K562 (cell line): Measurements from ENCODE around the gene HOXB8. TPM values are rescaled to one million over a fixed set of nuclear protein-coding genes. Genes with fewer than 3 reads are reported as not detected.

Experiments
- ATAC-seq: fragments of 200-7000 bp; cut with Tn5 transposase; 3 replicates; pipeline ENCODE4 v1.9.1; 2020; ENCODE audit warnings: moderate library complexity
- BruUV-seq: library from RNA; stranded (reverse); fragments of 400-500 nt; replicated peaks from 2 replicates; lab custom pipeline; 2021; lab: Mats Ljungman, UMichigan
- CTCF ChIA-PET: fragments of 300-600 bp; formaldehyde crosslinking; extraction: SDS; loops from one replicate; lab custom pipeline; 2021; ENCODE audit warnings: low intra/inter-chr PET ratio; lab: Yijun Ruan, JAX
- POLR2A ChIA-PET: fragments of 300-600, 350-650 bp; sonication (Branson Sonifier 250); formaldehyde crosslinking; extraction: SDS; loops from one replicate; lab custom pipeline; 2021; ENCODE audit warnings: antibody characterized with exemption, inconsistent platforms; lab: Yijun Ruan, JAX
- DNase-seq, 4 experiments: peaks; one replicate each; pipeline versions ENCODE4 v3.0.0 to v3.0.0-alpha.2; 2011 to 2018; ENCODE audit warnings: low spot score in 3 of 4, mixed read lengths in 3 of 4; ENCODE audit errors: extremely low read depth in 1 of 4
- FAIRE-seq: peaks from 2 replicates; lab custom pipeline; 2011; peaks lifted over from hg19 to GRCh38; lab: Jason Lieb, UNC
- H2AFZ ChIP-seq: 2 replicates; pipeline ENCODE4 v1.6.0; 2011; ENCODE audit warnings: low read depth, low read length, control low read depth, inconsistent platforms
- H3K27ac ChIP-seq: fragments of 200-600 bp; 3 replicates; pipeline ENCODE4 v1.8.0; 2011; ENCODE audit warnings: low read depth, mild to moderate bottlenecking, control low read depth, inconsistent platforms, low read length, moderate library complexity, mixed read lengths; ENCODE audit errors: extremely low read depth
- H3K27me3 ChIP-seq, 2 experiments: fragments of 300-600 bp in 1 of 2; 2 replicates in 1 of 2; 3 replicates in 1 of 2; pipeline versions ENCODE4 v1.6.0 to v1.8.0; 2011; ENCODE audit warnings: inconsistent platforms in 2 of 2, low read length in 2 of 2, mild to moderate bottlenecking in 1 of 2, mixed read lengths in 1 of 2, moderate library complexity in 1 of 2; ENCODE audit not compliant: control insufficient read depth in 2 of 2, insufficient read depth in 2 of 2
- H3K36me3 ChIP-seq: fragments of 300-600 bp; 3 replicates; pipeline ENCODE4 v1.8.0; 2011; ENCODE audit warnings: mild to moderate bottlenecking, low read length, inconsistent platforms; ENCODE audit not compliant: control insufficient read depth, insufficient read depth
- H3K4me1 ChIP-seq, 2 experiments: fragments of 200-600 bp in 1 of 2; replicated peaks in 1 of 2; 2 replicates in 1 of 2; 3 replicates in 1 of 2; pipeline versions ENCODE4 v1.5.1 to v1.8.0; 2011; ENCODE audit warnings: inconsistent platforms in 2 of 2, low read length in 2 of 2, mild to moderate bottlenecking in 1 of 2, mixed read lengths in 1 of 2, moderate library complexity in 1 of 2; ENCODE audit not compliant: control insufficient read depth in 2 of 2, insufficient read depth in 2 of 2
- H3K4me2 ChIP-seq: 2 replicates; pipeline ENCODE4 v1.6.1; 2011; ENCODE audit warnings: low read length, control low read depth, inconsistent platforms, mixed read lengths; ENCODE audit not compliant: insufficient read depth
- H3K4me3 ChIP-seq: fragments of 200-600 bp; sonication (generic), shearing (Covaris generic); 2 replicates; pipeline ENCODE4 v1.5.1; 2016; ENCODE audit warnings: control low read depth, inconsistent platforms
- H3K79me2 ChIP-seq: fragments of 200-600 bp; 3 replicates; pipeline ENCODE4 v1.8.0; 2011; ENCODE audit warnings: low read length, inconsistent platforms; ENCODE audit not compliant: control insufficient read depth, insufficient read depth
- H3K9ac ChIP-seq, 2 experiments: 2 replicates each; pipeline versions ENCODE4 v1.6.0 to v1.6.1; 2011; ENCODE audit warnings: low read depth in 2 of 2, low read length in 2 of 2, control low read depth in 1 of 2, inconsistent platforms in 1 of 2, mild to moderate bottlenecking in 1 of 2, mixed read lengths in 1 of 2; ENCODE audit not compliant: insufficient read depth in 1 of 2
- H3K9me1 ChIP-seq: one replicate; pipeline ENCODE4 v1.6.0; 2011; ENCODE audit warnings: inconsistent platforms, mild to moderate bottlenecking, low read length, moderate library complexity; ENCODE audit not compliant: control insufficient read depth, insufficient read depth
- H3K9me3 ChIP-seq: replicated peaks from 2 replicates; pipeline ENCODE4 v1.5.1; 2011; ENCODE audit warnings: low read depth, low read length, inconsistent platforms; ENCODE audit not compliant: control insufficient read depth, insufficient read depth
- H4K20me1 ChIP-seq: replicated peaks from 2 replicates; pipeline ENCODE4 v1.6.1; 2011; ENCODE audit warnings: low read length, inconsistent platforms, mixed read lengths; ENCODE audit not compliant: control insufficient read depth, insufficient read depth
- HDGF ChIP-seq: fragments of 450-650 bp; IDR thresholded peaks from 2 replicates; pipeline ENCODE4 v1.6.1; 2016
- MAZ ChIP-seq, 2 experiments: fragments of 450-650 bp in 1 of 2; sonication (generic) in 1 of 2; formaldehyde crosslinking; IDR thresholded peaks in 1 of 2; conservative IDR thresholded peaks in 1 of 2; 2 replicates each; pipeline versions ENCODE4 v1.4.0 to v1.5.0; 2020; ENCODE audit warnings: mild to moderate bottlenecking in 1 of 2, missing genetic modification reagents in 1 of 2
- NFRKB ChIP-seq: fragments of 450-650 bp; IDR thresholded peaks from 2 replicates; pipeline ENCODE4 v1.6.1; 2016; ENCODE audit warnings: low read depth
- STAG1 ChIP-seq: sonication (generic); formaldehyde crosslinking; IDR thresholded peaks from 2 replicates; pipeline ENCODE4 v1.5.0; 2020; ENCODE audit warnings: missing genetic modification reagents, borderline replicate concordance
- ZNF740 ChIP-seq, 3 experiments: fragments of 200-800 bp in 1 of 3; sonication (Bioruptor generic) in 1 of 3; sonication (generic) in 1 of 3; formaldehyde crosslinking in 1 of 3; IDR thresholded peaks; 2 replicates each; pipeline versions ENCODE4 v1.6.1 to v1.8.0; 2016 to 2022; ENCODE audit warnings: mild to moderate bottlenecking in 2 of 3, missing compliant biosample characterization in 2 of 3, missing genetic modification characterization in 2 of 3, missing genetic modification reagents in 1 of 3
- WGBS: fragments of 100-300 bp; shearing (Covaris generic); methylation state at CpG from one replicate; pipeline ENCODE4 v1.1.6; 2016; ENCODE audit warnings: low coverage, mixed read lengths; ENCODE audit not compliant: insufficient coverage; ENCODE audit errors: missing lambda C conversion rate; 5-methylcytosine and 5-hydroxymethylcytosine counted together
- in situ Hi-C: fragments of 300-500 bp; cut with MboI; formaldehyde crosslinking; loops from 4 replicates; pipeline ENCODE4 v1.15.0; 2018; ENCODE audit warnings: inconsistent platforms, mixed read lengths
- intact Hi-C: fragments of 100-400 bp; cut with micrococcal nuclease; formaldehyde crosslinking; loops from 2 replicates; pipeline ENCODE4 v1.14.2; 2022
- polyA plus RNA-seq, 8 experiments: library from polyadenylated mRNA; depleted of rRNA in 4 of 8; stranded (reverse) in 5 of 8; unstranded in 3 of 8; fragments of >200 nt; fragmentation: Nextera tagmentation in 2 of 8; fragmentation: Illumina TruSeq in 1 of 8; extraction: Ambion mirVana in 2 of 8; extraction: Trizol in 1 of 8; gene quantifications; 2 replicates each; pipeline versions ENCODE4 v1.2.1 to v1.2.3, GENCODE V29; 2011 to 2014; ENCODE audit warnings: inconsistent platforms in 1 of 8, missing spikeins in 1 of 8
- total RNA-seq, 7 experiments: library from RNA; depleted of rRNA in 6 of 7; stranded (reverse); fragments of >200 nt in 6 of 7; fragmentation: Illumina TruSeq in 2 of 7; extraction: Trizol in 2 of 7; gene quantifications; 2 replicates each; pipeline versions ENCODE4 v1.2.1 to v1.2.3, GENCODE V29; 2011 to 2021; ENCODE audit warnings: low replicate concordance in 1 of 7
- TF ChIP-seq, protein P1 (sequence below), 2 experiments: IDR thresholded peaks; 2 replicates each; pipeline ENCODE4 v1.6.1; 2012; ENCODE audit warnings: improper control_type of control experiment in 2 of 2, low read depth in 2 of 2, low read length in 2 of 2, borderline replicate concordance in 1 of 2
- TF ChIP-seq, protein P2 (sequence below): fragments of 450-650 bp; IDR thresholded peaks from 2 replicates; pipeline ENCODE4 v1.6.1; 2014; ENCODE audit warnings: low read depth, mild to moderate bottlenecking, moderate library complexity, borderline replicate concordance
- TF ChIP-seq, protein P3 (sequence below), 2 experiments: fragments of 450-650 bp; IDR thresholded peaks; 2 replicates each; pipeline ENCODE4 v1.6.1; 2018; ENCODE audit warnings: mild to moderate bottlenecking in 2 of 2, low read depth in 1 of 2; ENCODE audit not compliant: partially characterized antibody in 2 of 2

HOXB8 gene
- total and polyA plus RNA-seq, 9 of the 15 experiments (the other 6 are each of a cell fraction or from before 2014, with no cell fraction given), result 0.52 to 23.8 (median 3.6) TPM

DNA sequence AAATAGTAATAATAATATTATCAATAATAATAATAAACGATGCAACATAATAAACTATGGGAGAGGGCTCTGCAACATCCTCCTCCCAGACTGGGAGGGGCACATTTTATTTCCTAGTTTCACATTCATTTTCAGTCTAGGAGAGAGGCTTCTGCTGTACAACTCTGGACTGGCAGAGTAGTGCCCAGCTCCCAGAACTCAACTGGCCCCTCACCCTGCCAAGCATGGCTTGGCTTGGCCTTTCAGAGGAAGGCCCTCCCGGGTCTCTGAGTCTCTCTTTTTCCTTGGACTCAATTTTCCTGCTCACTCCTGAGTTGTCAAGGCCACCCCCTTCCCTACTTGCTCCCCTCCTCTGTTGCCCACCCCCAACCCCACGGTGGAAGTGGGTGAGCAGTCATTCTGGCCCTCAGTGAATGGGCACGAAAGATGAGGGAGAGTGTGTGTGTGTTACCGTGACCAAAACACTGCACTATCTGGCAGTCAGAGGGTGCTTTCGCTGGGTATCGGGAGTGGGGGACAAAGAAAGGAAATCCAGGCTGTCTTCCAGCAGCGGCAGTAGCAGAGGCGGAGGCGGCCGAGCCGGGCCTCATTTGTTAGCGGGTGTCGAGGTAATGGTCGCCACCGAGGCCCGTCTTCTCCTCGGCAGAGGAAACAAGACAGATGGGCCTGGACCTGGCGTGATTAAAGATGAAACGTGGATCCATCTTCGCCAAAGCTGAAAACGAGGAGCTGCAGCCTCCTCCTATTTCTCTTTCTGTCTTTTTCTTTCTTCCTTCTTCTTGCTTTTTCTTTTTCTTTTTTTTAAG, 39.2 kb downstream of the HOXB8 start:
- Histone ChIP-seq H4K20me1 (no peaks in the 10 kb centered on the region; the same call in 1 of the 2 replicates), H3K4me2 (peak overlapping the region; percentile 88), H3K9me3 (no peaks in the 10 kb centered on the region), H2AFZ (peak overlapping the region; percentile 38), H3K9me1 (no peaks in the 10 kb centered on the region), H3K4me3 (peak overlapping the region; percentile 71), H3K4me1 (peaks cover 36 to 61% of the 10 kb centered on the region in 2 experiments), H3K36me3 (peaks cover 54% of the 10 kb centered on the region), H3K27ac (peak overlapping the region; percentile 95), H3K79me2 (peaks cover 98% of the 10 kb centered on the region), H3K9ac (peak overlapping the region; percentile 76 to 93), H3K27me3 (no peaks in the 10 kb centered on the region)
- POLR2A ChIA-PET, result interaction anchor here (0.9 to 1.1 kb wide), 2 partner anchors 29 to 162 kb away, joined by 3 read pairs; no protein-coding TSS in a partner anchor
- BruUV-seq, result TSS peak; percentile 46
- CTCF ChIA-PET, result no interaction called here
- 5% methylated on average over 18 of the region's 22 CpGs for WGBS
- intact Hi-C loops (no loop called here), in situ Hi-C loops (no loop called here)
- FAIRE-seq, result no peak
- DNase-seq, result peak in 3 of 4 experiments; percentile 31 to 48 (median 36)
- ATAC-seq, result no peak
- TF ChIP-seq MAZ (CRISPR knock-in tag; conservative IDR thresholded peaks at IDR 0.05 in 1 of 2, IDR thresholded peaks at IDR 0.05 in 1 of 2), result 0 out of 4 replicates have a peak, but pooled peaks of 1 of the 2 experiments have one; percentile 27
- TF ChIP-seq STAG1 (CRISPR knock-in tag), result no peak
- TF ChIP-seq HDGF, result peak; percentile 82; the same call in 1 of the 2 replicates
- TF ChIP-seq, protein P1, sequence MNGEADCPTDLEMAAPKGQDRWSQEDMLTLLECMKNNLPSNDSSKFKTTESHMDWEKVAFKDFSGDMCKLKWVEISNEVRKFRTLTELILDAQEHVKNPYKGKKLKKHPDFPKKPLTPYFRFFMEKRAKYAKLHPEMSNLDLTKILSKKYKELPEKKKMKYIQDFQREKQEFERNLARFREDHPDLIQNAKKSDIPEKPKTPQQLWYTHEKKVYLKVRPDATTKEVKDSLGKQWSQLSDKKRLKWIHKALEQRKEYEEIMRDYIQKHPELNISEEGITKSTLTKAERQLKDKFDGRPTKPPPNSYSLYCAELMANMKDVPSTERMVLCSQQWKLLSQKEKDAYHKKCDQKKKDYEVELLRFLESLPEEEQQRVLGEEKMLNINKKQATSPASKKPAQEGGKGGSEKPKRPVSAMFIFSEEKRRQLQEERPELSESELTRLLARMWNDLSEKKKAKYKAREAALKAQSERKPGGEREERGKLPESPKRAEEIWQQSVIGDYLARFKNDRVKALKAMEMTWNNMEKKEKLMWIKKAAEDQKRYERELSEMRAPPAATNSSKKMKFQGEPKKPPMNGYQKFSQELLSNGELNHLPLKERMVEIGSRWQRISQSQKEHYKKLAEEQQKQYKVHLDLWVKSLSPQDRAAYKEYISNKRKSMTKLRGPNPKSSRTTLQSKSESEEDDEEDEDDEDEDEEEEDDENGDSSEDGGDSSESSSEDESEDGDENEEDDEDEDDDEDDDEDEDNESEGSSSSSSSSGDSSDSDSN (IDR thresholded peaks at IDR 0.05; ENCODE audit: borderline replicate concordance in 1 of 2, low read depth in 2 of 2, low read length in 2 of 2), result 0 out of 4 replicates have a peak, but pooled peaks of 1 of the 2 experiments have one; percentile 68
- TF ChIP-seq, protein P2, sequence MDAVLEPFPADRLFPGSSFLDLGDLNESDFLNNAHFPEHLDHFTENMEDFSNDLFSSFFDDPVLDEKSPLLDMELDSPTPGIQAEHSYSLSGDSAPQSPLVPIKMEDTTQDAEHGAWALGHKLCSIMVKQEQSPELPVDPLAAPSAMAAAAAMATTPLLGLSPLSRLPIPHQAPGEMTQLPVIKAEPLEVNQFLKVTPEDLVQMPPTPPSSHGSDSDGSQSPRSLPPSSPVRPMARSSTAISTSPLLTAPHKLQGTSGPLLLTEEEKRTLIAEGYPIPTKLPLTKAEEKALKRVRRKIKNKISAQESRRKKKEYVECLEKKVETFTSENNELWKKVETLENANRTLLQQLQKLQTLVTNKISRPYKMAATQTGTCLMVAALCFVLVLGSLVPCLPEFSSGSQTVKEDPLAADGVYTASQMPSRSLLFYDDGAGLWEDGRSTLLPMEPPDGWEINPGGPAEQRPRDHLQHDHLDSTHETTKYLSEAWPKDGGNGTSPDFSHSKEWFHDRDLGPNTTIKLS, result no peak
- 0 out of 2 replicates have a peak, but pooled peaks have one; percentile 39 for TF ChIP-seq NFRKB
- TF ChIP-seq, protein P3, sequence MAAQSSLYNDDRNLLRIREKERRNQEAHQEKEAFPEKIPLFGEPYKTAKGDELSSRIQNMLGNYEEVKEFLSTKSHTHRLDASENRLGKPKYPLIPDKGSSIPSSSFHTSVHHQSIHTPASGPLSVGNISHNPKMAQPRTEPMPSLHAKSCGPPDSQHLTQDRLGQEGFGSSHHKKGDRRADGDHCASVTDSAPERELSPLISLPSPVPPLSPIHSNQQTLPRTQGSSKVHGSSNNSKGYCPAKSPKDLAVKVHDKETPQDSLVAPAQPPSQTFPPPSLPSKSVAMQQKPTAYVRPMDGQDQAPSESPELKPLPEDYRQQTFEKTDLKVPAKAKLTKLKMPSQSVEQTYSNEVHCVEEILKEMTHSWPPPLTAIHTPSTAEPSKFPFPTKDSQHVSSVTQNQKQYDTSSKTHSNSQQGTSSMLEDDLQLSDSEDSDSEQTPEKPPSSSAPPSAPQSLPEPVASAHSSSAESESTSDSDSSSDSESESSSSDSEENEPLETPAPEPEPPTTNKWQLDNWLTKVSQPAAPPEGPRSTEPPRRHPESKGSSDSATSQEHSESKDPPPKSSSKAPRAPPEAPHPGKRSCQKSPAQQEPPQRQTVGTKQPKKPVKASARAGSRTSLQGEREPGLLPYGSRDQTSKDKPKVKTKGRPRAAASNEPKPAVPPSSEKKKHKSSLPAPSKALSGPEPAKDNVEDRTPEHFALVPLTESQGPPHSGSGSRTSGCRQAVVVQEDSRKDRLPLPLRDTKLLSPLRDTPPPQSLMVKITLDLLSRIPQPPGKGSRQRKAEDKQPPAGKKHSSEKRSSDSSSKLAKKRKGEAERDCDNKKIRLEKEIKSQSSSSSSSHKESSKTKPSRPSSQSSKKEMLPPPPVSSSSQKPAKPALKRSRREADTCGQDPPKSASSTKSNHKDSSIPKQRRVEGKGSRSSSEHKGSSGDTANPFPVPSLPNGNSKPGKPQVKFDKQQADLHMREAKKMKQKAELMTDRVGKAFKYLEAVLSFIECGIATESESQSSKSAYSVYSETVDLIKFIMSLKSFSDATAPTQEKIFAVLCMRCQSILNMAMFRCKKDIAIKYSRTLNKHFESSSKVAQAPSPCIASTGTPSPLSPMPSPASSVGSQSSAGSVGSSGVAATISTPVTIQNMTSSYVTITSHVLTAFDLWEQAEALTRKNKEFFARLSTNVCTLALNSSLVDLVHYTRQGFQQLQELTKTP (IDR thresholded peaks at IDR 0.05; ENCODE audit: low read depth in 1 of 2, partially characterized antibody in 2 of 2), result peak in 1 of 2 experiments; percentile 18
- TF ChIP-seq ZNF740 (CRISPR knock-in tag; IDR thresholded peaks at IDR 0.05), result no peak
- TF ChIP-seq ZNF740 (tag; IDR thresholded peaks at IDR 0.05), result peak in 1 of 2 experiments; percentile 54; a peak in 2 of 4 replicates
